Panc1 (cell line): Measurements from ENCODE around the gene ESR1.

Experiments
- POLR2AphosphoS5 ChIP-seq: IDR thresholded peaks from 2 replicates; pipeline ENCODE4 v1.6.1; 2012; ENCODE audit warnings: mild to moderate bottlenecking, low read depth, low read length, moderate library complexity
- TCF7L2 ChIP-seq: IDR thresholded peaks from 2 replicates; pipeline ENCODE4 v1.6.1; 2011; ENCODE audit warnings: mild to moderate bottlenecking, low read depth, low read length, inconsistent platforms
- TF ChIP-seq, protein P1 (sequence below): fragments of 450-650 bp; IDR thresholded peaks from 2 replicates; pipeline ENCODE4 v1.5.1; 2017; ENCODE audit warnings: mild to moderate bottlenecking
- TF ChIP-seq, protein P2 (sequence below), 2 experiments: IDR thresholded peaks; 2 replicates each; pipeline ENCODE4 v1.6.1; 2011 to 2012; ENCODE audit warnings: low read depth in 2 of 2, control low read depth in 1 of 2, low read length in 1 of 2, mild to moderate bottlenecking in 1 of 2, moderate library complexity in 1 of 2; ENCODE audit not compliant: insufficient read depth in 1 of 2

DNA sequence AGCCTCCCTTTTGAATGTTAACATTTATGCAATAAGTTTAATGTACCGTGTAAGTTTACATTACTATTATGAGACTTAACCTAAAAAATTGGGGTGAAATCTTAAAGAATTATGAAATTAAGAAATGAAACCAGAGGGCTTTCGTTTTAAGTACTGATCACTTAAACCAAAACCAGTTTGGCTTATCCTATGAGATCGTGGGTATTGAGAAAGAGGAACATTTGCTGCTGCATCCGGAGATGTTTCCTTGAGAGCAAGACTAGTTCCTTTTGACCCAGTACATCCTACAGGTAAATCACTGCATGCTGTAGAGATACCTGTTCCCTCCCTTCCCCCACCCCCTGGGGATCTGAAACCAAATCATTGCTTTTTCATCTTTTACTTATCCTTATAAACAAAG lies 201.3 kb downstream of the ESR1 start:
- TF ChIP-seq, protein P1, sequence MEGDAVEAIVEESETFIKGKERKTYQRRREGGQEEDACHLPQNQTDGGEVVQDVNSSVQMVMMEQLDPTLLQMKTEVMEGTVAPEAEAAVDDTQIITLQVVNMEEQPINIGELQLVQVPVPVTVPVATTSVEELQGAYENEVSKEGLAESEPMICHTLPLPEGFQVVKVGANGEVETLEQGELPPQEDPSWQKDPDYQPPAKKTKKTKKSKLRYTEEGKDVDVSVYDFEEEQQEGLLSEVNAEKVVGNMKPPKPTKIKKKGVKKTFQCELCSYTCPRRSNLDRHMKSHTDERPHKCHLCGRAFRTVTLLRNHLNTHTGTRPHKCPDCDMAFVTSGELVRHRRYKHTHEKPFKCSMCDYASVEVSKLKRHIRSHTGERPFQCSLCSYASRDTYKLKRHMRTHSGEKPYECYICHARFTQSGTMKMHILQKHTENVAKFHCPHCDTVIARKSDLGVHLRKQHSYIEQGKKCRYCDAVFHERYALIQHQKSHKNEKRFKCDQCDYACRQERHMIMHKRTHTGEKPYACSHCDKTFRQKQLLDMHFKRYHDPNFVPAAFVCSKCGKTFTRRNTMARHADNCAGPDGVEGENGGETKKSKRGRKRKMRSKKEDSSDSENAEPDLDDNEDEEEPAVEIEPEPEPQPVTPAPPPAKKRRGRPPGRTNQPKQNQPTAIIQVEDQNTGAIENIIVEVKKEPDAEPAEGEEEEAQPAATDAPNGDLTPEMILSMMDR: no peak
- no peak for TF ChIP-seq POLR2AphosphoS5
- TF ChIP-seq, protein P2, sequence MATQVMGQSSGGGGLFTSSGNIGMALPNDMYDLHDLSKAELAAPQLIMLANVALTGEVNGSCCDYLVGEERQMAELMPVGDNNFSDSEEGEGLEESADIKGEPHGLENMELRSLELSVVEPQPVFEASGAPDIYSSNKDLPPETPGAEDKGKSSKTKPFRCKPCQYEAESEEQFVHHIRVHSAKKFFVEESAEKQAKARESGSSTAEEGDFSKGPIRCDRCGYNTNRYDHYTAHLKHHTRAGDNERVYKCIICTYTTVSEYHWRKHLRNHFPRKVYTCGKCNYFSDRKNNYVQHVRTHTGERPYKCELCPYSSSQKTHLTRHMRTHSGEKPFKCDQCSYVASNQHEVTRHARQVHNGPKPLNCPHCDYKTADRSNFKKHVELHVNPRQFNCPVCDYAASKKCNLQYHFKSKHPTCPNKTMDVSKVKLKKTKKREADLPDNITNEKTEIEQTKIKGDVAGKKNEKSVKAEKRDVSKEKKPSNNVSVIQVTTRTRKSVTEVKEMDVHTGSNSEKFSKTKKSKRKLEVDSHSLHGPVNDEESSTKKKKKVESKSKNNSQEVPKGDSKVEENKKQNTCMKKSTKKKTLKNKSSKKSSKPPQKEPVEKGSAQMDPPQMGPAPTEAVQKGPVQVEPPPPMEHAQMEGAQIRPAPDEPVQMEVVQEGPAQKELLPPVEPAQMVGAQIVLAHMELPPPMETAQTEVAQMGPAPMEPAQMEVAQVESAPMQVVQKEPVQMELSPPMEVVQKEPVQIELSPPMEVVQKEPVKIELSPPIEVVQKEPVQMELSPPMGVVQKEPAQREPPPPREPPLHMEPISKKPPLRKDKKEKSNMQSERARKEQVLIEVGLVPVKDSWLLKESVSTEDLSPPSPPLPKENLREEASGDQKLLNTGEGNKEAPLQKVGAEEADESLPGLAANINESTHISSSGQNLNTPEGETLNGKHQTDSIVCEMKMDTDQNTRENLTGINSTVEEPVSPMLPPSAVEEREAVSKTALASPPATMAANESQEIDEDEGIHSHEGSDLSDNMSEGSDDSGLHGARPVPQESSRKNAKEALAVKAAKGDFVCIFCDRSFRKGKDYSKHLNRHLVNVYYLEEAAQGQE (IDR thresholded peaks at IDR 0.05; ENCODE audit: insufficient read depth in 1 of 2, low read depth in 2 of 2, low read length in 1 of 2): no peak
- TF ChIP-seq TCF7L2: no peak
